GM18517 (cell line): ENCODE results near the gene MAP3K7CL.
"Not testable (repeated sequence)": the region's sequence is repeated elsewhere in the genome, so short reads cannot be mapped to it uniquely, and the experiment has no call there.

Experiments
- ATAC-seq: cut with Tn5 transposase; IDR thresholded peaks from one replicate; pipeline ENCODE4 v1.9.1; 2021; ENCODE audit warnings: mild to moderate bottlenecking, moderate library complexity; ENCODE audit not compliant: unreplicated experiment

MAP3K7CL gene

GRCh38 chr21:29133241-29133640 lies 2.8 kb downstream of the MAP3K7CL start:
- no peak for ATAC-seq

GRCh38 chr21:29133796-29134195 lies 3.4 kb downstream of the MAP3K7CL start:
- ATAC-seq, result no peak

GRCh38 chr21:29135481-29135880 lies 5.0 kb downstream of the MAP3K7CL start:
- no peak for ATAC-seq

GRCh38 chr21:29136033-29136432 lies 5.6 kb downstream of the MAP3K7CL start:
- ATAC-seq, result no peak

- ATAC-seq, result no peak
These were observed 14.4 kb downstream of the MAP3K7CL start for GRCh38 chr21:29144736-29145353.

- ATAC-seq, result no peak
These were observed 14.9 kb downstream of the MAP3K7CL start for GRCh38 chr21:29145354-29145782.

- no peak for ATAC-seq
These were observed 15.5 kb downstream of the MAP3K7CL start for GRCh38 chr21:29145852-29146453.

- no peak for ATAC-seq
These were observed 16.3 kb downstream of the MAP3K7CL start for GRCh38 chr21:29146726-29147125.

- no peak for ATAC-seq
These were observed 18.1 kb downstream of the MAP3K7CL start for GRCh38 chr21:29148530-29148929.

- no peak for ATAC-seq
These were observed 19.5 kb downstream of the MAP3K7CL start for GRCh38 chr21:29149808-29150425.

- ATAC-seq, result no peak
These were observed 21.5 kb downstream of the MAP3K7CL start for GRCh38 chr21:29151931-29152330.

GRCh38 chr21:29152916-29153315 lies 22.5 kb downstream of the MAP3K7CL start:
- ATAC-seq, result no peak

GRCh38 chr21:29154270-29154669 lies 23.8 kb downstream of the MAP3K7CL start:
- no peak for ATAC-seq

- ATAC-seq, result no peak
These were observed 24.9 kb downstream of the MAP3K7CL start for GRCh38 chr21:29155118-29155932.

- no peak for ATAC-seq
These were observed 25.5 kb downstream of the MAP3K7CL start for GRCh38 chr21:29155933-29156260.

- no peak for ATAC-seq
These were observed 26.6 kb downstream of the MAP3K7CL start for GRCh38 chr21:29157080-29157479.

- no peak for ATAC-seq
These were observed 29.4 kb downstream of the MAP3K7CL start for GRCh38 chr21:29159842-29160241.

- not testable (repeated sequence) for ATAC-seq
These were observed 32.4 kb downstream of the MAP3K7CL start for GRCh38 chr21:29162825-29163224.

GRCh38 chr21:29163341-29164115 lies 33.1 kb downstream of the MAP3K7CL start:
- no peak for ATAC-seq

GRCh38 chr21:29164323-29164942 lies 34.0 kb downstream of the MAP3K7CL start:
- no peak for ATAC-seq
